ENCODE results near the gene RBM18.

Gene RBM18, protein sequence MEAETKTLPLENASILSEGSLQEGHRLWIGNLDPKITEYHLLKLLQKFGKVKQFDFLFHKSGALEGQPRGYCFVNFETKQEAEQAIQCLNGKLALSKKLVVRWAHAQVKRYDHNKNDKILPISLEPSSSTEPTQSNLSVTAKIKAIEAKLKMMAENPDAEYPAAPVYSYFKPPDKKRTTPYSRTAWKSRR

DNA sequence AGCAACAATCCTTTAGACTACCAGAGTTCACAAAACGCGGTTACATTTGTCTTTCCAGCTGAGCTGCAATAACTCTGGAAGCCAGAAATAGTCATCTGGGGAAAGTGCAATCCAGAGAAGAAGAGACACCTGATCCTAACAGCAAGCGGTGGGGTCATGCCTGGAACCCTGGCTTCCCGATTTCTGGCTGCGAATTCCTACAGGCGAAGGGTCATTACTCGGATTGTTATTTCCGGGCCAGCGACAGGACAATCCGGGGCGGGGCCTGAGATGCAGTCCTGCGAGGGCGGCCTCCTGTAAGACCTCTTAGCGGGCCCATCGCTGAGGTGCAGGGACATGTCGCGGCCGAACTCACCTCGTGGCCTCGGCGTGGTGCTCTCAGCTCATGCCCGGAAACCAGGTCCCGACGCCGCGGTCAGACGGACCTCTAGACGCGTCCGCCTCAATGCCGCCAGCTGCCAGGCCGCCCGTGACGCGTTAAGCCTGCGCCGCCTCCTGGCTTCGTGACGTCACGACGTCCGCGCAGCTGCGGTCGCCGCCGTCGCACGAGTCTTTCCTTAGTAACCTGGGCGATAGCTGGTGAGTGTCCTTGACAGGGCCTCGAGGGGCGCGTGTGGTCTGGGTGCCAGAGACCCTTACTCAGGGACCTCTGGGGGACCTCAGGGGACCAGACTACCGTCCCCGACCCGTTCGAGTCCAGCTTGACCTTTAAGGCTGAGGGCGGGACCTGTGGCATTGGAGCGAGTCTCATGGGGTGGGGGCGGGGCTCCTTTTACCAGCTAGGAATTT lies at the start of gene RBM18, which contains the start of gene MRRF:
RBM18 (minus strand) TSS at position 481 of the 789 bp plus-strand sequence. CDS start 3,348 bp downstream, outside the sequence.
MRRF (plus strand) TSS at position 523 of the 789 bp plus-strand sequence. CDS start 6,010 bp downstream, outside the sequence.
- DNase-seq: peak; percentile 80

DNA sequence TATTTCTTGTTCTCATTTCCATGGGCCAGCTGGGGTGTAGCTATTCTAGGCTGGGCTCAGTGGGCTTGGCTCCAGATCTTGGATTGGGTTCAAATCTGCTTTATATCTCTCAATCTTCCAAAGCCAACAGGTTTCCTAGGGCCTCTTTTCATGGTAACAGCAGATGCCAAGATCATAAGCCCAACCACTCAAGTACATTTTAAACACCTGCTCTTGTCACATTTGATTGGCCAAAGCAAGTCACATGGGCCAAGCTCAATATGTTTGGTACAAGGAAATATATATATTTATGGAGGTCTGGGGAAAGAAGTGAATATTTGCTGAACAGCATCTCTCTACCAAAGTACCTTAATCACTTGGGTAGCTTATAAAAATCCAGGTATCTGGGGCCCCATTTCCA lies 49.5 kb upstream of the RBM18 start:
- DNase-seq: no peak

DNA sequence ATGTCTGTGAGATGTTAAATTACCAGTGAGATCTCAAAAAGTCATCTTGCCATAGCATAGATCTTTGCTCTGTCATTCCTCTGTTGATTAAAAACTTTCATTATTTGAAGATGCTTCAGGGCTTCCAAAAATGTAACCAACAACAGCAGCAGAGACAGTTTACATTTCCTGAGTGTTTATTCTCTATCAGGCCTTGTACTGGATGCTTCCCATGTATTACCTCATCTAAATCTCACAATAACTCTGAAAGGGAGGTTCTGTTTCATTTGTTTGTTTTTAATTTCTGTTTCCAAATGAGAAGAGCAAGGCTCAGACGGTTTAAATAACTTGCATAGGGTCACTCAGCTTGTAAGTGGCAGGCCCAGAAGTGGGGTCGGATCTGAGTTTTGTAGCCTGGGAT lies 45.2 kb upstream of the RBM18 start:
- DNase-seq: no peak

DNA sequence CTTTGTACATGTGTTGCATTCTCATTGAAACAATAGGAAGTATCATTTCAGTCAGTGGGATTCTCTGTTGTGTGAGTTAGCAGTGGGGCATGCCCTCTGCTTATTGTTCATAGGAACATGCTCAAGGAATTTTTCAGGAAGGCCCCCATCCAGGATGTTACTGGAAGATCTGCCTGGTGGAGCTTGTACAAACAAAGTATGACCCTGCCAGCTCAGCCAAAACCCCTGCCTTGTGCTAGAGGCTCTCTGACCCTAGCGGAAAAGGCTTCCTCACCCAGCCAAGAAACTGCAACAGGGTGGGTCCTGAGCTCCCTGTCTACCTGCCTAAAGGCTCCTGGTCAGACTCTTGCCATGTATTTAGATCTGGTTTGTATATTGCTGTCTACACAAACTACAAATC lies 43.3 kb upstream of the RBM18 start:
- DNase-seq: no peak

DNA sequence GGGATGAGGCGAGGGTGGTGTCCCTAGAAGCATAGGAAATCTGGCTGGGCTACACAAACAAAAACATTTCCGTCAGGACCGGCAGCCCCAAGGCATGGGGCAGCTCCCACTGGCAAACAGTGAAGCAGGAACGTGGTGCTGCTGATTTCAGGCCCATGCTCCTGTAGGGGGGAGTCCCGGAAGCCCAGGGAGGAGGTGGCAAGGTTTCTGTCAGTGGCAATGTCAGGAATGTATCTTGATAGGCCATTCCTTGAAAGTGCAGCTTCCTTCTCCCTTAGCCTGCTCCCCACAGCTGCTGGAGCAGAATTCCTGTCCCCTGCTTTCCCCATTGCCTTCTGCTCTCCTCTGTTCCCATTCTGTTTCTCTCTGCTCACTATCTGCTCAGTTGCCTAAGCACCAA lies 42.4 kb upstream of the RBM18 start:
- no peak for DNase-seq

DNA sequence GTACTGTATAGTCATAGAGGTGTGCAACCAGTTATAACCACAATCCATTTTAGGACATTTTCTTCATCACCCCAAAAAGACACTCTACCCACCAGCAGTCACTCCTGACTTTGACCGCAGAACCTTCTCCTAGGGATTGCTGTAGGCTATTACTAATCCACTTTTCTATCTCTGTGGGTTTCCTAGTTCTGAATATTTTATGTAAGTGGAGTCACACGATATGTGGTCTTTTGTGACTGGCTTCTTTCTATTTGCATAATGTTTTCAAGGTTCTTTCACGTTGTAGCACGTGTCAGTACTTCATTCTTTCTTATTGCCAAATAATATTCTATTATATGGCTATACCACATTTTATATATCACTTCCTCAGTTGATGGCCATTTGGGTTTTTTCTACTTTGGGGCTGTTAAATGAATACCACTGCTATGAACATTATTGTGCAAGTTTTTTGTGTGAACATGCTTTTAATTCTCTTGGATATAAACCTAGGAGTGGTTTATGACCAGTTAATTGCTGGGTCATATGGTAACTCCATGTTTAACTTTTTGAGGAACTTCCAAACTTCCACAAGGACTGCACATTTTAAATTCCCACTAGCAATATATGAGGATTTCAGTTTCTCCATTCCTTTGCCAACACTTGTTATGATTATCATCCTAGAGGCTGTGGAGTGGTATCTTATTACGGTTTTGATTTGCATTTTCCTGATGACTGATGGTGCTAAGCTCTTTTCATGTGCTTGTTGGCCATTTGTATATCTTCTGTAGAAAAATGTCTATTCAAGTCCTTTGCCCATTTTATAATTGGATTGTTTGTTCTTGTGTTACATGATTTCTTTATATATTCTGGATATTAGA lies 37.8 kb upstream of the RBM18 start:
- no peak for DNase-seq

DNA sequence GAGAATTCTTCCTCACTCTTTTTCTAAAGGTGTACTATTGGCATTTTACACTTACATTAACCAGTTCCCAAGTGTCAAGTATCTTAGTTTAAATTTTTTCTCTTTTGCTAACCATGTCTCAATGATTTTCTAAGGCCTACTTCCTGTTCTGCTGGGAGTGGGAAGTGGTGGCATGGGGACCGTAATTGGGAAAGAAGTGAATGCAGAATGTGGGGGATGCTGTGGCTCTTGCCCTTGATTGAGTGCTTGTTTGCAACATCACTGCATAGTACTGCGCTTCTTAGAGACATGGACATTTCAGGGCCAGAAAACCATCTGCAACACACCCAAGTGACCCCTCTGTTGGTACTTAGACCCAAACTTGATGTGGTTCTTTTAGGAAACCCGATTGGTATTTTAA lies 32.9 kb upstream of the RBM18 start:
- no peak for DNase-seq

DNA sequence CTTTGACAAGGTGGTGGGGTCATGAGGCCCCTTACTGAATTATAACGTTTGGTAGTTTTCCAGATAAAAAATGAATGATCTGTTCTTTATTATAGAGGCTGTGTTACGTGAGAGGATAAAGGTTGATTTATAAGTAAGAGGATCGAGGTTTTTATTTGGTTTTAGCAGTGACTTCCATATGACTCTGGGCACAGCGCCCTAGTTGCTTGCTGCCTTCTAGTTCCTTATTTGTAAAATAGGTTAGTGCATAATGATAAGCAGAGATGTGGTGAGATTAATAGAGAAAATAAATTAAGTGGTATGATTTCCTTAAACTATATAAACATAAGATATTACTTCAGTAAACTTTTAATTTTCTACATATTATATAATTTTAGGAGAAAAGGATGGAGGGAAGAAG lies 29.9 kb upstream of the RBM18 start:
- DNase-seq: no peak

DNA sequence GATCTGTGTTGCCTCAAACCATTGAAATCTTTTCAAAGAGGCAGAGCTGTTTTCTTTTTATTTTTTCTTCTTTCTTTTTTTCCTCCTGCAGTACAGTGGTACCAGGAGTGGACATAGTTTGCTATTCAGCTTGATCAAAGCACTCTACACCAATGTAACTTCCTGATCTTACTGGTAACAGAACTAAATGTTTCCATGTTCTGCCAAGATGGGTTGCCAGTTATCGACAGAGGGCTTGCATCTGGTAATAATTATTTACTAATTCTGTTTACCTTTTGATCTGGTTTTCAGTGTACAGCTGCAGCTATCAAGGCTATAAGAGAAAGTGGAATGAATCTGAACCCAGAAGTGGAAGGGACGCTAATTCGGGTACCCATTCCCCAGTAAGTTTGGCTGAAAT lies 26.8 kb upstream of the RBM18 start:
- no peak for DNase-seq

DNA sequence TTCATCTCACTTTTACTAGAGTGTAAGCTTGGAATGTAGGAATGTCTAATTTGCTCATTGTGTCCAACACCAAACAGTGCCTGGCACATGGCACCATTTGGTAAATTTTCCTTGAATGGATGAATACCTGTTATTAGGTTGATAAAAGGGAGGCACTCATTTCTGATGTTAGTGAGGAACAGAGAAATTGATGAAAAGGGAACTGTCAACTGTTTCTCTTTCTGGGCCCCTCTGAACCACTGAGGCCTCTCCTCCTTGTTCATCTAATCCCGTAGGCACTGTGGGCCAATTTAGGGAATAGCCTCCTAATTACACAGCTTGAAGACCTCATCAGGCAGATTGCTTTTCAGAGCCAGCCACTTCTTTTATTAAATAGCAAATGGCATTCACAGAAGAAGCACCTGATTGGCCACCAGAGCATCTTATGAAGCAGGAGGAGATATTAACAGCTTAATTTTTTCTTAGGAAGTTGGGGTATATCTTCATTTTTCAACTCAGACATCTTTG lies 22.6 kb upstream of the RBM18 start:
- DNase-seq: no peak

DNA sequence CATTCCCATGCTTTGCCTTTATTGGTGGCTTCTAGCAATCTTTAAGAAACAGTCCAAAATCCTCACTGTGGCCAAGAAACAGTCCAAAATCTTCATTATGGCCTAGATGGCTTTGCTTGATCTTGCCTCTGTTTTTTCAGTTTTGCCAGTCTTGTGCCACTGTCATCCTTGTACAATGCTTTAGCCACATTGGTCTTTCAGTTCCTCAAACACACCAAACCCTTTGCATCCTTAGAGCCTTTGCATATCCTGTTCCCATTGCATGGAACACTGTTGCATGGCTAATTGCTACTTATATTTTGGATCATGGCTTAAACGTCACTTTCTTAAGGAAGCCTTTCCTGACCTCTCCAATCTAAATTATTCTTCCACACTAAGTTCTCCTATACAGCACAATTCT lies 22.1 kb upstream of the RBM18 start:
- DNase-seq: no peak

DNA sequence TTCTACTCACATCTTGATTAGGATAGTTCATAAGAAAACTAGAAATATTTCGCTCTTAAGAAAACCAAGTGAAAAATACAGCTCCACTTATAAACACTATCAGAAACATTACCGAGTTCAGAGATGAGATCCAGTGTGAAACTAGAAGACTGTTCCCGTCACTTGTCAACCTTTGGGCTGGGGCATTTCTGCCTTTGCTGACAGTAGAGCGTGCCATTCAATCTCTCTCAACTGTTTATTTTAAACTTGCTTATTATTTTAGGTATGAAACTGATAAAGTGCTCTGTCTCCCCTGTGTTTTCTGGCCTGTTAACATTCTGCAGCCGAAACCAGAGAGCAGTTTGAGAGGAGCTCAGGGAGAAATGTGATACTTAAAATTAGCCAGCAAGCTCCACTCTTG lies 16.7 kb upstream of the RBM18 start:
- DNase-seq: no peak

DNA sequence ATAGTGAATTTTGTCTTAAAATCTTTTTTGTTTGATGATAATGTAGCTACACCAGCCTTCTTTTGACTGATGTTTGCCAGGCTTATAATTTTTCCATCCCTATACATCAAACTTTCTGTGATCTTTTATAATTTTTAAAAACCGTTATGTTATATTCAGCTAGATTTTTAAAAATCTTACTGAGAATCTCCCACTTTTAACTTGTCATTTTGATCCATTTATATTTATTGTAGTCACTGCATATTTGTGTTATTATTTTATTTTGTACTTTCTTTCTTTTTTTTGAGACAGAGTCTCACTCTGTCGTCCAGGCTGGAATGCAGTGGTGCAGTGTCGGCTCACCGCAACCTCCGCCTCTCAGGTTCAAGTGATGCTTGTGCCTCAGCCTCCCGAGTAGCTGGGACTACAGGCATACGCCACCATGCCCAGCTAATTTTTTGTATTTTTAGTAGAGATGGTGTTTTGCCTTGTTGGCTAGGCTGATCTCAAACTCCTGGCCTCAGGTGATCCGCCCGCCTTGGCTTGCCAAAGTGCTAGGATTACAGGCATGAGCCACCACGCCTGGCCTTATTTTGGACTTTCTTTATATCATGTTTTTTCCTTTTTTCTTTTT lies 12.8 kb upstream of the RBM18 start:
- no peak for DNase-seq

DNA sequence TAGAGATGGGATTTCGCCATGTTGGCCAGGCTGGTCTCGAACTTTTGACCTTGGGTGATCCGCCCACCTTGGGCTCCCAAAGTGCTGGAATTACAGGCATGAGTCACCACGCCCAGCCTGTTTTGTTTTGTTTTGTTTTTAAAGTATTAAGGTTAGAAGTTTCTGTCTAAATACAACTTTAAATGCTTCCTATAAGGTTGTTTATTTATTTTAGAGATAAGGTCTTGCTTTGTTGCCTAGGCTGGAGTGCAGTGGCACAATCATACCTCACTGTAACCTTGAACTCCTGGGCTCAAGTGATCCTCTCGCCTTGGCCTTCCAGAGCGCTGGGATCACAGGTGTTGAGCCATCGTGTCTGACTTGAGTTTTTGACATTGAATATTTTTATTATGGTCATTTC lies 11.5 kb upstream of the RBM18 start:
- DNase-seq: no peak

DNA sequence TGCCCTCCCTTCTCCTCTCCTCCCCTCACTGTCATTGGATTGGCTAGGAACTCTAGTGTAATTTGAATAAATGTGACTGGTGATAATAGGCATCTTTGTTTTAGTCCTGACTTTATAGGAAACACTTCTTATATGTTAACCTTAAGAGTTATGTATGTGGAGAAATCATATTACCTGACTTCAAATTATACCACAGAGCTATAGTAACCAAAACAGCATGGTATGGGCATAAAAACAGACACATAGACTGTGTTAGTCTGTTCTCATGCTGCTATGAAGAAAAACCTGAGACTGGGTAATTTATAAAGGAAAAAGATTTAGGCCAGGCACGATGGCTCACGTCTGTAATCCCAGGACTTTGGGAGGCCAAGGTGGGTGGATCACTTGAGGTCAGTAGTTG lies 9.4 kb upstream of the RBM18 start:
- no peak for DNase-seq

DNA sequence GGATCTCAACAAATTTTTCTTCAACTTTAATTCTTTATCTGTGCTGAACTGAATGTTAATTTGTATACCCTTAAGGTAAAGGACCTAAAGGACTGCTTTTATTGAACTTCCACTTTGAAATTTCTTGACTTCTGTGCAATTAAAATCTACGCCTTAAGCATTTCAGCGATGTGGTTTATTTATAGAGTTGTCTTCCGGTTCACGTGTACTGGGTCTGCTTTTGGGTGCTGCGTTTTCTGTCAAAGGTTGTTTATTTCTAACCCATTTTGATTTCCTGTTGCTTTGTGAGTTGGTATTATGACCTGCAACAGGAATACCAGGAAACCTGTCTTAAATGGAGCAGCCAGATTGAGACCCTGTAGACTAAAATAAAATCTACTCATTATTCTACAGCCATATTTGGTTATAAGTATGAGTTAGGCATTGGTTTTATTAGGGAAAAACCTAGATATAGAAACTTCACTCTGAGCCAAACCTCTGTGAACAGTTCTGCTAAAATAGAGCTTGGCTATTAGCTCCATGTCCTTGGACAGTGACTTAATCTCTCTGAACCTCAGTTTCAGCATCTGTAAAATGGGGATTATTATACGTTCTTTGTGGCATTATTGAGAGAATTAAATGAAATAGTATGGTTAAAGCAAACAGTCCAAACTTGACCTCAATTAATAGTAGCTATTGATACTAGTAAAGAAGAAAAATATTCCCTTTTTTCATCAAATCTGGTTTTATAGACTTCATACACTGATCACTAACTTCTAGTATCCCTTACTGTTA lies 3.6 kb upstream of the RBM18 start:
- no peak for DNase-seq

DNA sequence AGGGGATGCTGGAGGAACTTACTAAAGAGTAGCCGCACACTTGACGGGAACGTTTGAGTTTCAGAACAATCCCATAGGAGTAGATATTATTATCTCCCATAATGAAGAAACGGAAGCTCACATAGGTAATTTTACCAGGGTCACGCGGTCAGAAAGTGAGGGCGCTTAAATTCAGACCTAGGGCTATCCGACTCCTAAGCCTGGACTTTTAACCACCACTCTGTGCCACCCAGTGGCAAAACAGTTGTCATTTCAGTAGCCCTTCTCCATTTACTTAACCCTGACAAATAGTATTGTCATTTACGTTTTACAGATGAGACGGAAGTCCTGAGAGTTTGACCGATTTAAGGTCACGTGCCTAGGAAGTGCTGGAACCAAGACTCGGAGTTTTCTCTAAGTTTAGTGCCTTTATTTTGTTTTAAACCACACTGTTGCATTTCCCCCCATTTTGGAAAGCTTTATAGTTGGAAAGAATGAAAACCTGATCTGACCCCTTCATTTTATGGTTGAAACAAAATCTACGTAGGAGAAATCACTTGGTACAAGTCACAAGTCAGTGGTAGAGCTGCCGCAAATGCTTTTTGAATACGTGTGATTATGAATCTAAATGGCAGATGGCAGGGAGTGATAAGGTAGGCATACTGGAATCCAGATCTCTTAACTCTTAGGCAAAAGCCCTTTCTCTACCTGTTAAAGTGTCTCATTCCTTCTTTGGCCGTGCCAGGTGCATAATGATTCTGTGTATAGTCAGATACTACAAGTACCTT lies 692 bp upstream of the RBM18 start:
- no peak for DNase-seq

DNA sequence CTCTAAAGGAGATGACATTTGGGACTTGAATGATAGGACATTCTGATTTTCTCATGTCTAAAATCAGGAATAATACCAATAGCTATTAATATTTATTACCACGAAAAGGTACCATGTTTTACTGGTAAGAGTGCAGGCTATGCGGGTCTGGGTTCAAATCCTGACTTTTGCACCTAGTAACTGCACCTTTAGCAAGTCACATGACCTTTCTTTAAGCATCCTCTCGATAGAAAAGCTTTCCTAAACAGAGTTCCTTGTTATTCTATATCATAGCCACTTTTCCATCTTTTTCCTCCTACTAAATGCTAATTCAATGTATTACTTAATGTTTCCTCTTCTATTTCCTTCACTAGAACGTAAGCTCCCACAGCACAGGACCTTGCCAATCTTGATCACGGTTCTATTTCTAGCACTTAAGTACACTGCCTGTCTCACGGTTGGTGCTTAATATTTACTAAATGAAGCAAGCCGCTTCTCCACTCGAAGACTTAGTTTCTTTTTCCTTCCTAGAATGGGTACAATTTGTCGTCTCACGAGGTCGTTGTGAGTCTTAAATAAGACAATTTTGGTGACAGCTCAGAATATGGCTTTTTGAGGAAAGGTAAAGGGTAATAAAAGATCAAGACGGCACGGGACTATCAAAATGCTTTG lies 816 bp downstream of the RBM18 start:
- no peak for DNase-seq

DNA sequence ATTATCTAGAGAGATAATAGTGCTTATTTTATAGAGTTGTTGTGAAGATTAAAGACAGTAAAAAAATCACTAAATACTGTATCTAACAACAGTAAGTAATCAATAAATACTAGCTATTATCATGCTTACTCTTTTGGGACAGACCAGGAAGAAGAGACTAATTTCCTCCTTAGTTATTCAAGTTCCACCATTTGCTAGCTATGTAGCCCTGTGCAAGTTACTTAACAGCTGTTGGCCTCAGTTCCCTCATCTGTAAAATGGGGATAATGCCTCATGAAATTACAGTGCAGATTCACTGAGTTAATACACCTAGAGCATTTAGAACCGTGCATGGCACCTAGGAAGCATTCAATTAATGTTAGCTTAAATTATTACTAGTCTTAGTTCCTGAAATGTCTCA lies 2.6 kb downstream of the RBM18 start:
- no peak for DNase-seq

DNA sequence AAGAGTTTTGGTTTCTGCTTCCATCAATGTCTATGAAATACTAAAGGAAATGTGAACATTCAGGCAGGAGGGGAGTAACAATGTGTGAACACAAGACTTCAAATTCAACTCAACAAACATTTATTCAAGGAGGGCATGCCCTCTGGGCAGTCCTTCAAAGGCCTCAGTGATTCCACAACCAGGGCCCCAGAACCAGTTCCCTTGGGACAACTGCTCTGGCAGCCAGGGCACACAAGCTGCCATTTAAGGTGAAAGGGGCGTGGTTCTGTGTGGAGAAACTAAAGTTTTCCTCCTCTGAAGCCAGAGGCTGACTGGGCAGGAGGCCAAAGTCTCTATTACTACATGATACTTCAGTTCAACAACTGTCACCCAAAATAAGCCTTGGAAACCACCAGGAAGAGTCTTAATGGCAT lies 3.2 kb downstream of the RBM18 start:
- DNase-seq: no peak

DNA sequence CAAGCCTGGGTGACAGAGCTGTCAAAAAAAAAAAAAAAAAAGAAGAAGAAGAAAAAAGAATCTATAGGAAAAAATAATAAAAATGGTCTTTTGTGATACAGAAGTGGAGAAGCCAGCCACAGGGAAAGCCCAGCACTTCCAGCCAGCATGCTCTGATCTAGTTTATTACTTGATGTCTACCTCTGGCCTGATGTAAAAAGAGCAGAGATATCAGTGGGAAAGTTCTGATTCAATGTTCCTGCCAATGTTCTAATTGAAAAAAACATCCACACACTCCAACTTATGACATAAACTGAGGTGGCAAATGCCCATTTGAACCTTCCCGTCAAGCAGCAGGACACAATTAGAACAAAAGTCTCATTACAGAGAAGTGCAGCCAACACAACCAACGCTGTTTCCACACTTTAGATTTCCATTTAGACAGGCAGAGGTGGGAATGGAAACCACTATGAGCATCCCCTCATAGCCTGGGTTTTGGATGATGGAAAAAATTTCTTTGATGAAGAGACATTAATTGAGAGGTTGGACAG lies 5.7 kb downstream of the RBM18 start:
- DNase-seq: no peak

All from activated gamma-delta T cell treated with Interleukin-2 at 50 U/mL for 16 hours (primary cell).